Vagina (tissue), 2 donors: ENCODE data around the gene GNGT2.

ENCODE experiments used
- CTCF ChIP-seq, 3 experiments: fragments of 450-650 bp in 2 of 3; fragments of 200-600 bp in 1 of 3; sonication (generic) in 1 of 3; IDR thresholded peaks; one replicate each; pipeline ENCODE4 v1.5.1; 2017 to 2019; ENCODE audit warnings: antibody characterized with exemption in 3 of 3, mild to moderate bottlenecking in 2 of 3, moderate library complexity in 2 of 3
- POLR2A ChIP-seq, 2 donors: fragments of 450-650 bp; IDR thresholded peaks; one replicate each; pipeline ENCODE4 v1.6.1; 2017; ENCODE audit warnings: antibody characterized with exemption in 2 of 2, mild to moderate bottlenecking in 2 of 2, moderate library complexity in 2 of 2
- POLR2AphosphoS5 ChIP-seq, 2 donors: sonication (generic); formaldehyde crosslinking; IDR thresholded peaks; one replicate each; pipeline ENCODE4 v1.9.0; 2017; ENCODE audit warnings: antibody characterized with exemption in 2 of 2, mild to moderate bottlenecking in 2 of 2, low read depth in 1 of 2; ENCODE audit not compliant: insufficient read depth in 1 of 2

DNA sequence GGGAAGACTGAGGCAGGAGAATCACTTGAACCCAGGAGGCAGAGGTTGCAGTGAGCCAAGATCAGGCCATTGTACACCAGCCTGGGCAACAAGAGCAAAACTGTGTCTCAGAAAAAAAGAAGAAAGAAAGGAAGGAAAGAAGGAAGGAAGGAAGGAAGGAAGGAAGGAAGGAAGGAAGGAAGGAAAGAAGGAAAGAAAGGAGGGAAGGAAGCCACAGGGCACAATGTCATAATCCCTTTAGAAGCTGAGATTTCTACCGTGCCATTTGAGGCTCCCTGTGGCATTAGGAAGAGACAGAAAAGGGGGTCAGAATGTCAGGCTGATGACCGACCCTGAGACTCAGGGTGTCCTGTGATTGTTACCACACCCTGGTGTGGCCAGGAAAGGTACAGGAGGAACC is 6.6 kb downstream of the GNGT2 start:
- TF ChIP-seq CTCF (IDR thresholded peaks at IDR 0.05) (no peak), POLR2A (IDR thresholded peaks at IDR 0.05) (no peak), POLR2AphosphoS5 (IDR thresholded peaks at IDR 0.05; ENCODE audit: insufficient read depth in 1 of 2, low read depth in 1 of 2) (no peak)
